ENCODE data around the gene NSUN2.
"Not testable (repeated sequence)": the region's sequence is repeated elsewhere in the genome, so short reads cannot be mapped to it uniquely, and the experiment has no call there.

The NSUN2 gene

DNA sequence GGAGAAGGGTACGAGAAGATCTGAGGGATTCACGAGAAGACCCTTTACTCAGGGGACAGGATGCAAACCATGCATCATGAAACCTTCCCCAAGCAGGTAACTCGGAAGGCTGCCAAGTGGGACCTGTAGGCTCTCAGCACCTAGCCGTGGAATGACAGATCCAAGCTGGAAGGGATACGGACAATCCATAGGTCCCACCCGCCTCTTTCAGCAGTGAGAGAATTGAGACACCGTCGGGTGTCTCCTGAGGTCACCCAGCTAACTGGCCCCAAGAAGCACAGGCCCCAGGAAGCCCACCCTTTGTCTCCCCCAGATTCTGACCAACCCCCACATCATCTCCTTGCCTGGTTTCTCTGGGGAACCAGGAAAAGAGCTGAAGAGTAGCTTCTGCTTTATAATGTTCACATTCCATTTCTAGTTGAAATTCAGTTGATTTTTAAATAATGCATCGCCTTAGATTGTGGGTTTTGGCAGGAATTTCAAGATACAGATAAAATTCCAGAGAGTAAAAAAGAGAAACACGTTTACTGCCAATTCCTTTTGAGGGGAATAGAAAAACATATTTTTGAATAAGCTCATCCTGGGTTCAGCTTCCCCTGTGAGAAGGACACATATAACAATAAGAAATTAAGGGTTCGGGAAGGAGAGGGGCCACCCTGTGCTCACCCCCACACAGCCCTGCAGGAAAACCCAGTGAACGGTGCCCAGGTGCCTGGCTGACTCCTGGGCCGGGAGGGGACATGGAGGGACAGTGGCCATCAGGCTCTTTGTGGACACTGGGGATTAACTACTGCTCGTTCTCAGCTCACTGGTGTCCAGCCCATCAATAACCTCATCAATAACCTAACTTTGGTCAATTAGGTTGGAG lies 51.1 kb downstream of the NSUN2 start:
- DNase-seq, result no peak

DNA sequence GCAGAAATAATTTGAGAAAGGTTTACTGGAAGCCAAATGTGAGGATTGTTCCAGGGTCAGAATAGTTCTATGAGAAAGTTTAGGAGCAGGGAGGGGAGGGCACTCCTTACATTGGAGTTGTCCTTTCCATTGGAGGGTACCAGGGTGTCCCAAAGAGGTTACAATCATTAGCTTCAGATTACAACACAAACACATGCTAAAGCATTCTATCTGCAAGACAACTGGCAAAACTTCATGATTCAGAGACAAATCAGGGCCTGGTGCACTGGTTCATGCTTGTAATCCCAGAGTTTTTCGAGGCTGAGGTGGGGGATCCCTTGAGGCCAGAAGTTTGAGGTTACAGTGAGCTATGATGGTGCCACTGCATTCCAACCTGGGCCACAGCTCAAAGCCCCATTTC lies 51.8 kb downstream of the NSUN2 start:
- no peak for DNase-seq

DNA sequence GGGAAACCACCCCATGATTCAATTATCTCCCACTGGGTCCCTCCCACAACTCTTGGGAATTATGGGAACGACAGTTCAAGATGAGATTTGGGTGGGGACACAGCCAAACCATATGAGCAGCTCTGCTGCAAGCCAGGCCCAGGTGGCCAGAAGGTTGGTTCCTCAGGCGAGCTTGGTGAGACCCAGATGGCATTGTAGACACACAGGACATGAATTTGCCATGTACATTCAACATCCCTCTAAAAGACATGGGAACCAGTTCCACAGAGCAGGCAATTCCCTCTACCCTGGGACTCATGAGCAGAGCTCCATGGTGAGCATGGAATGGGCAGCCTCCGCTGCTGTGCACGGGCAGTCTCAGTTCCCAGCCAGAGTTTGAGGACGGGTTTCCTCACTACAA lies 53.3 kb downstream of the NSUN2 start:
- no peak for DNase-seq

DNA sequence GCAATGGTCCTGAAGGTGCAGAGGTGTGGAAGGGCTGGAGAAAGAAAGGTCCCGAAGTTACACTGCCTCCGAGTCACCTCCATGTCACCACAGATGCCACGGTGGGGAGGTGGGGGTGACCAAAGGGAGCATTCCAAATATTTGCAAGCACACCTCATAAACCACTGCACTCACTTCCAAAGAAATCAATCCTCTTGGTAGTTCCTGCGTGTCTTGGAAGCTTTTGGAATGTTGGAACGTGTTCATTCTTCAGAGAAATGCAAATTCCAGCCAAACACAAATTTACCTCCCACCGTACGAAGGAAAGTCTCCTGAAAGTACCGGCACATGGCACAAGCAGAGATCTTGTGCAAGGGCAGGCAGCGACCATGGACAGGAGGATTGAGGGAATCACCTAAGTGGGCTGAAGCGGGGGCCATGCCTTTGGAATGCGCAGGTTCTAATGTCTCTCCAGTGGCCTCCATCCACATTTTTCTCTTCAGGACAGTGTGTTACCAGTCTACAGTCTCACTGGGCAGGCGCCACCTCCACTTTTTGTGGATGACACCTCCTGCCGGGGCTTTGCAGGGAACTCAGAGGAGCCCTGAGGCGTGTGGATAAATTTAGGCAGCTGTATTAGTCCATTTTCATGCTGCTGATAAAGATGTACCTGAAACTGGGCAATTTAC lies 54.0 kb downstream of the NSUN2 start:
- no peak for DNase-seq

DNA sequence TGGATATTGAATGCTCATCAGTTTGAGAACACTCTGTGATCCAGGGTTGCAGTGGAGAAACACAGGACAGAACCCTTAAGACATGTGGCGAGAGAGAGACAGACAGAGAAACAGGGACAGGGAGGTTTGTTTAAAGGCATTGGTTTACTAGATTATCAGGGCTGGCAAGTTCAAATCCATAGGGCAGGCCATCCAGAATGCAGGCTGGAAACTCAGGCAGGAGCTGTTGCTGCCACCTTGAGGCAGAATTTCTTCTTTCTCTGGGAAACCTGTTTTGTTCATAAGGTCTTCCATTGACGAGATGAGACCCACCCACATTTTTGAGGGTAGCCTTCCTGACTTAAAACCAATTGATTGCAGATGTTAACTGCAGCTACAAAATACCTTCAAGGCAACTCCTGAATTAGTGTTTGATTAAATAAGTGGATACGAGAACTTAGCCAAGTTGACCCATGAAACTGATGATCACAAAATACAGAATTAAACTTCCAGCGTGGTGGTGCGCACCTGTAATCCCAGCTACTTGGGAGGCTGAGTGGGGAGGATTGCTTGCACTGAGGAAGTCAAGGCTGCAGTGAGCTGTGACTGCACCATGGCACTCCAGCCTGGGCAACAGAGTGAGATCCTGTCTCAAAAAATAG lies 55.9 kb downstream of the NSUN2 start:
- DNase-seq, result peak; percentile 55 to 60

DNA sequence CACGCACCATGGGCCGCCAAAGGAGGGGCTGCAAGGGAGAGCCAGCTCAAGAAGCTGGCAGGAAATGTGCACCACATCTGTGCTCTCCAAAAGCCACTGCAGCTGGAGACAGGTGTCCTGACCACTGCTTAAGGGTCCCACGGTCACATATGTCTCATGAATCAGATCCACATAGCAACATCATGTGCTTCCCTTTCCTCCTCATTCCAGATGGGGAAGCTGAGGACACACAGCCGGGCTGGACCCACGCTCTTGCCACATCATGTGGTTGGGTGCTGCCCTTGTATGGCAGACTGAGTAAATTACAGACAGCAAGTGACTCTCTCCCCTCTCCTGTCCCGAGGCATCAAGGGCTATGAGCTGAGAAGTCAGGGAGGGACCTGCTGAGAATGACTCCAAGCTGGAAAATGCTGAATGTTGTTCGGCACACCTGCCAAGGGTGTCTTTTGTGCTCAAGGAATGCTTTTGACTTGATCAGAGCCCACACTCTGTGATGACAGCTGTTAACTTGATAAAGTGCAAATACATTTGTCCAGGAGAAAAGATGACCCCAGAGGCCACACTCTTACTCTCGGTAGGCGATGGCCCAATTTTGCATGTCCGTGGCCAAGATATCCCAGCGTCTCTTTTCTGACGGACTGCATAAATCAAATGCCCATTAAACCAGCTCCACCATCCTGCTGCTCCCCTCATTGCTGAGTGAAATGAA lies 58.2 kb downstream of the NSUN2 start:
- DNase-seq, result peak in 1 of 2 experiments; percentile 40

DNA sequence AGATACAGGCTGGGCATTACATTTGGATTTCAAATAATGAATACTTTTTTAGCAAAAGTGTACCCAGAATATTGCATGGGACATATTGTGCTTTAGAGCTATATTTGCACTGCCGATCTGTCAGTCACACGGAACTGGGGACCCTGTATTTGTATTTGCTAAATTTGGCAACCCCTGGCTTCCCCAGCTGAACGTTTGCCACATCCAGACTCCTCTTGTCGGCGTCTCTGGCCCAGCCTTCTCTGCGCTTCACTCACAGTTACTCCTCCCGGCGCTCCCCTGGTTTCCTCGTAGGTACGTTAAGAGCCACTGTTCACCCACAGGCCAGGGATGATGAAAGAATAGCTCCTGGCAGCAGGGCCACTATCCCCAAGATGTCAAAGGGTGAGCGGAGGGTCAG lies 58.7 kb downstream of the NSUN2 start:
- DNase-seq, result no peak

DNA sequence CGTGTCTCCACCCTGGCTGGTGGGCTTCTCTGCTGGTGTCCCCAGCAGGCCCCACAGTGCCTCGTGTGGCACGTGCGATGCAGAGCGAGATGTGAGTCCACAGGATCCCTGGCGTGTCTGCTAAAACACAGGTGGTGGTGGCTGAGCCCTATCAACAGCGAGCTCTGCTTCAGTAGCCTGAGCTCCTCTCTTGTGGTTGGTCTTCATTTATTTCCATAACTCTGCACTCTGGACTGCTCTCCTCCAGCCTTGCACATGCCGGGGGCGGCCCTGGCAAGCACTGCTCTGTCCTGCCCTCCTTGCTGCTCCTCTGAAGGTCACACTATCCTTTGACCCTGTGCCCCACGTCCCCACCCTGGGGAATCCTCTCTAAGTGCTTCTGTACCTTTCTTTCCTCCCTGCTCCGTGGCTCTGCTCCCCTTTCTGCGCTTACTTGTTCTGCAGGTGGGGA lies 59.2 kb downstream of the NSUN2 start:
- no peak for DNase-seq

DNA sequence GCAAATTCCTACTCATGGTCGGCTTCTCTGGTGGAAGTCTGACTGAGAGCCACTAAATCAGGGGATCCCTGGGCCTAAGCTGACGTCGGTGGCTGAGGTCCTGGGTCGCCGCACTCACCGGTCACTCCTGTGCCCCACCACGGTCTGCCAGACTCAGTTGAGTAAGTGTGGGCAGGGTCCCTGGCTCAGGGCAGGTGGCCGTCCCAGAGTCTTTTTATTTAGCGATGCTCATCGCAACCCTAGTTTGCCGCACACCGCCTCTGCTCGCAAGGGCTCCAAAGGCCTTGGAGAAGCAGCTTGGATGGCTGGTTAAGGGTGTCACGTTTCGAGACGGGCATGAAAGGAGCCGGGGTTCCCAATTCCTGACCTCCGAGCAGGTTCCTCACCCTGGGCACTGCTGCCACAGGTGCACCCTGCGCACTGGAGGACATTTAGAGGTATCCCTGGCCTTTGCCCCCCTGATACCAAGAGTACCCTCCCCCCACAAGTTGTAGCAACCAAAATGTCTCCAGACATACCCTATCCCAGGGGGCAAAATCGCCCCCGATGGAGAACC lies 59.9 kb downstream of the NSUN2 start:
- no peak for DNase-seq

DNA sequence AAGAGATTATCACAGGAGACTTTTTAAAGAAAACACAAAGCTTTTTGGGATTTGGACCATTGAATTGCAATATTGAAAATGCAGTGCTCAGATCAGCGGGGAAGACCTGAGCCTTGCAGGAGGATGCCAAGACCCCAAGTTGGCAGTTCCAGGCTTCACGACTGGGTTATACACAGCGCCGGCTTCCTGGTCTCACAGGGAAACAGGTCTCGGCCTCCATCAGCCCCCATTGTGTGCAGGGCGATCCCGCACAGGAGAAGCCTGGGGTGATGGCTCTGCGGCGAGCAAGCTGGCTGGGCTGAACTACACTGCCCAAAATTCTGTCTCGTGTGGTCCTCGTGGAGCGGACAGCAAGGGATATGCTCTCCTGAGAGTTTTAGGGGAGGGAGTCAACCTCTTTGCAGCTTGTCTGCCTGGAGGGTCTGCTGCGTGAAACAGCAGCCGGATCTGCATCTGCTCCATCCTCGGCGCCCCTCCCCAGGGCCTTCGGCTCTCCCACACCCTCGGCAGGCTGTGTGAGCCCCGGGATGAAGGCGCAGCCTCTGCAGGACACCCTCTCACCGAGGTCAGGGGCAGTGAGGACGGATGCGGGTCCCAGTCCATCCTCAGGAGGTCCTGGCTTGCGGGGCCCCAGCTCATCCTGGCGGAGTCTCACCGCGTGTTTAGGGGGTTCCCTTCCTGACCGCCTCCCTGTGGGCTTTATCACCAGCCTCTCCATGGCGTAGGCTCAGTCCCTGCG lies 60.6 kb downstream of the NSUN2 start:
- DNase-seq, result no peak

DNA sequence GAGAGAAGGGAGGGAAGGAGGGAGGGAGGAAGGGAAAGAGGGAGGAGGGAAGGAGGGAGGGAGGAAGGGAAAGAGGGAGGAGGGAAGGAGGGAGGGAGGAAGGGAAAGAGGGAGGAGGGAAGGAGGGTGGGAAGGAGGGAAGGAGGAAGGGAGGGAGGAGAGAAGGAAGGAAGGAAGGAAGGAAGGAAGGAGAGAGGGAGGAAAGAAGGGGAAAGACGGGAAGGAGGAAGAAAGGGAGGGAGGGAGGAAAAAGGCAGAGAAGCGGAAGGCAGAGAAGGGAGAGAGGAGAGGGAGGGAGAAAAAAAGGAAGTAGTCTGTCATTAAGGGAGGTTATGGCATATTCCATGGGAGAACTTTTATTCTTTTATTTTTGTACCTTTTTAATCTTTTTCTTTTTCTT lies 61.2 kb downstream of the NSUN2 start:
- not testable (repeated sequence) for DNase-seq

DNA sequence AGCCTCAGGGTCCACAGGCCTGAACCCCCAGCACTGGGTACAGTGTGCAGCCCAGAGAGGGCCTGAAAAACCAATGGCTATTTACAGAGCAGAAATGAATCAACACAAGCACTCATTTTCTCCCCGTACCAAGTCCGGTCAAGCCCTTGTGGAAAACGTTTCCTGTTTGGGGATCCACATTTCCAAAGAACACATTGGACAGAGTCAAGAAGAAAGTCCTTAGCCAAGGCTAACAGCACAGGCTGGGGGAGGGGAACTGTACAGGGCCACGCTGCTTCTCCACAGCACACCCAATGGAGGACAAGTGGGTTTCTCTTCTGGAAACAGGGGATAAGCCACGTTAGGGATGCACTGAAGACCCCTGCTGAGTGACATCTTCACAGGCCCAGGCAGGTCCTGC lies 62.3 kb downstream of the NSUN2 start:
- no peak for DNase-seq

DNA sequence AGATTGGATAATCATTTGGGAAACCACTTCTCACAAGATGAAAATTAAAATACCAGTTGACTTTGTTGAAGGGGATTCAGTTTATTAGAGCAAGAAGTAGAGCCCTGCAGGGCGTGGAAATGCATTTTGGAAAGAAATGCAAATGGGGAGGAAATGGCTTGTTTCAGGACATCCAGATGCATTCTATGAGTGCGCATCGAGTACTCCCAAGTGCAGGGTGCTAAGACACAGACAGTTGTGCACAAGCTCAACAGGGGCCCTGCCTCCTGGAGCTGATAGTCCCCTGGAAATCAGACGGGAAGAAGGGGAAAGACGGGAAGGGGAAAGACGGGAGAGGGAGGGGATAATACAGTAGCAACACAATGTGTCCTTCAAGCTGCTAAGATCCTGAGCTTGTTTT lies 64.0 kb downstream of the NSUN2 start:
- no peak for DNase-seq

DNA sequence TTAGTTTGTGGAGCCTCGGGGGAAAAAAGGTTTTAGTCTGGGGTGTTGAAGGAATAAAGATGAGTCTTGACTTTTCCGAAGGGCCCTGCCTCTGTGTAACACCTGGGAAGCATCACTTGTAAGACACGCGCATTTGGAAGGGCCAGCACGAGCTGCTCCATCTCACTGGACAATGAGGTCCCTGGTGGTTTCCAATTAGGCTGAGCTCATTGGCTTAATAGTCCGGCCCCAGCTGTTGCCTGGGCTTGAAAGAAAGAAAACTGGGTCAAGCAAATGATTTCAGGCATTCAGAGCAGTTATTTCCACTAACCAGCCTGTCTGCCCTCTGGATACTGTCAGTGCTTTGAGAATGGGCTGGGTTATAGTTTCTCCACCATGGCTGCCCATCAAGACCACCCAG lies 64.5 kb downstream of the NSUN2 start:
- DNase-seq, result no peak

DNA sequence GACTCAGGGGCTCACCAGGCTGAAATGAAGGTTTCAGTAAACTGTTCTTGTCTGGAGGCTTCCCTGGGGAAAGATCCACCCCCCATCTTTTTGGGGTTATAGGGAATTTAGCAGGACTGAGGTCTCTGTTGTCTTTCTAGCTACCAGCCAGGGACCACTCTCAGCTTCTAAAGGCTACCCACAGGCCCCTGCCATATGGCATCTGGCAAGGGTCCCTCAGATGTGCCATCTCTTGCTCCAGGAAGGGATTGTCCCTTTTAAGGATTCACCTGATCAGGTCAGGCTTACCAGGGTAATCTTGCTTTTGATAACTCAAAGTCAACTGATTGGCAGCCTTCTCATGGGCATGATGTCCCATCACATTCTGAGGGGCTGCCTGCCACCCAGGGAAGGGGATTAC lies 65.0 kb downstream of the NSUN2 start:
- no peak for DNase-seq

DNA sequence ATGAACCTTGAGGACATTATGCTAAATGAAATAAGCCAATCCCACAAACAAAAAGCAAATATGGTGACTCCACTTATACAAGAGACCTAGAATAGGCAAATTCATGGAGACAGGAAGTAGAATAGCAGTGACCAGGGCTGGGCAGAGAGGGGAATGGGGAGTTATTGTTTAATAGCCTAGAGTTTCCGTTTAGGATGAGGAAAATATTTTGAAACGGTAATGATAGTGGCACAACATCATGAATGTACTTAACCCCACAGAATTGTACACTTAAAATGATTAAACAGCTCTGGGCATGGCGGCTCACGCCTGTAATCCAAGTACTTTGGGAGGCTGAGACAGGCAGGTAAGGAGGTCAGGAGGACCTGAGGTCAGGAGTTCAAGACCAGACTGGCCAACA lies 65.8 kb downstream of the NSUN2 start:
- no peak for DNase-seq

DNA sequence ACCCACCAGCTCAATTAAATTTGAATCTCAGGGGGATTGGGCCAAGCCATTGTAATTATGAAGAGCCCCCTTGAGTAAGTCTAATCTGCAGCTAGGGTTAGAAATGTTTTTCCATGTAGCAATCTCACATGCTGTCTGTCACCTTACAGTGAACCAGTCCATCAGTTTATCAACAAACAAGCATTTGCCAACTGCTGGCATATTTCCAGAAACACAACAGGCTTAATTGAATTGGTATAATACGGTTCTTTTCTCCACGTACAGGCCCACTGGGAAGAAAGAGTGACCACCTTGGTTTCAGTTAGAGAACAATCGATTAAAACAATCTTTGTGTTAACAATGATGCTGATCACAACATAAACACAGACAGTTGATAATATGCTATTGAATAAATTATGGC lies 67.4 kb downstream of the NSUN2 start:
- DNase-seq, result peak; percentile 78 to 80

DNA sequence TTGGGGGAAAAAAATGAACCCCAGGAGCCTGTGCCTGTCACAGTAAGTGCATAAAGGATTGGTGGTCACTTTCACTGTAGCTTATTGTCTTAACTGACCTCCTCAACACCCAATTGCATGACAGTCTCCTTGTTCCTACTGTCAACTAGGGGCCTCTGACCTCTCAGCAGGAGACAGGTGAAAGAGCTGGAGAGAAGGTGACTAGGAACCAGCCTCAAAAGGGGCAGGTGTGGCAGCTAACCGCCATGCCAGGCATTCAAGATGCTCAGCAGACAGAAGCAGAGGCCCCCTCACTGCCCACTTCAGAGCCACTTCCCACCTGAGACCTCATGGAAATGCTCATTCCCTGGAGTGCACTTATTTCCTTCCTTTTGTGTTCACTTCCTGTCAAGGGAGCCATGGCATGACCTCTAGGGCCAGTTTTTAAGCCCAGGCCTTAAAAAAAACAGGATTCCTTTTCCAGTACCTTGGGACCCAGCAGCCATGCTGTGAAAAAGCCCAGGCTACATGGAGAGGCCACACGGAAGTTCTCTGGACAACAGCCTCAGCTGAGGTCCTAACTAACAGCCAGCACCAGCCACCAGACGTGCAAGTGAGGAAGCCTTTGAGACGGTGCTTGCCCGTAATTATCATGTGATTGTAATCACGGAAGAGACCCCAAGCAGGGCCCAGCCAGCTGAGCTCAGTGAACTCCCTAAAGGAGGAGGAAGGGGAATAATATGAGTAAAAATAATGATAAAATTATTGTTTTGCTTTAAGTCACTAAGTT lies 74.9 kb downstream of the NSUN2 start:
- no peak for DNase-seq

DNA sequence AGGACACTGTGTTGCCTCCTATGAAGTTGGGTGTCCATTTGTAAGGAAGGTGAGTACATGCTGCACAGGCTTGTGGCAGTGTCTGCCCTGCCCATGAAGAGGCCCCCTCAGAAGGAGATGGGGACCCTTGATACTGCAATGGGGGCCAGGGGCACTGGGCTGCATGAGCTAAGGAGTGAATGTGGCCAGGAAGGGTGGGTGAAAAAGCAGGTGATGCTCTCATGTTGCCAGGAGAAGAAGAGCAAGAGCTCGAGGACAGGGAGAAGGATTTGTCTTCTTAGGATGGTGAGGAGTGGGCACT lies 76.1 kb downstream of the NSUN2 start:
- DNase-seq, result no peak

DNA sequence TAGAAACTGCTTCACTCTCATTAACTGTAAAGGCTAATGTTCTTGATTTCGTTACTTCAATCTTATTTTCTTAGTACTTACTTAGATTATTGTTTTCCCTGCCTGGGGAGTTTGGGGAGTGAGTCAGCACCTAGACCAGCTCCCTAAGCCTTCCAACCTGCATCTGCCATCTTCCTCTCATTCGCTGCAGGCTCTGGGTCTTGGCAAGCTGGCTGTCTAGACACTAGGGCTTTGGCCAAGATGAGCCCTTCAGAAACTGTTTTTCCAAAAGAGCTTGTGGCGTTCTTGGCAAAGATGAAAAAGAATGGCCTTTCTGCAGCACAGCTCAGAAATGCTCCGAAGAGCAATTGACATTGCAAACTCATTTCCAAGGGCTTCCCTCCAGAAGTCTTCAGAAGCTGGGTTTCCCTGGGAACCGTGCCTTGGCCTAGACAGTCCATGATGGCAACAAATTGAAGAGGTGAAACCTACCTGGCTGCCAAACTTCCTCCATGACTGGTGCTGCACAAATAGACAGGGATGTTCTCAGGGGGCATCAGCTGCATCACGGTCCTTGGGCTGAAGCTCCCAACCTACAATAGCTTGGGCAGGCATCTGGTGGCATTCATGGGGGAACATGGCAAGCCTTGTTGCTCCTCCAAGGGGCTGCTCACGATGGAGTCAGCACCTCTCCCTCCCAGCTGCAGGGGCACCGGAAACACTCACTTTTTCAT lies 76.6 kb downstream of the NSUN2 start:
- no peak for DNase-seq

DNA sequence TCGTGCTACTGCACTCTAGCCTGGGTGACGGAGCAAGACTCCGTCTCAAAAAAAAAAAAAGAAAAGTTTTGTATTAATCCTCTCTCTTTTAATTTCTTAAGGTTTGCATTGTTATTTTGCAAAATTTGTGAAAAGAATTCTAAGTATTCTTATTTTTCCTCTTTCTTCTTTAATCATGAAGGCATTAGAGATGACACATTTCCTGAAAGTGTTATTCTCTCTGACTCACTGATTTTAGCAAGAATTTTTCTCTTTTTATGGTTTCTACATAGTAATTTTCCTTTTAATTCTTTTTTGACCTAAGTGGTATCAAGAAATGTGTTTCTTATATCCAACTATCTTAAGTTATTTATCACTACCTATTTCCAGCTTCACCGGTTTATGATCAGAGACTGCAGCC lies 78.0 kb downstream of the NSUN2 start:
- DNase-seq, result no peak
